Activated CD4-positive, alpha-beta T cell treated with anti-CD3 and anti-CD28 coated beads for 48 hours (primary cell): Measurements from ENCODE around the gene MAN1C1.

Experiments used
- DNase-seq: peaks from one replicate; pipeline ENCODE4 v3.0.0-alpha.2; 2020

The MAN1C1 gene

GRCh38 chr1:25616095-25616986 lies at the start of gene MAN1C1:
Gene MAN1C1 (plus strand): TSS chr1:25616791. CDS start chr1:25617798, 1,007 bp downstream.
- DNase-seq, result peak; percentile 75

- DNase-seq, result no peak
Measured at GRCh38 chr1:25567710-25568089, 48.9 kb upstream of the MAN1C1 start.

- DNase-seq, result no peak
Measured at GRCh38 chr1:25568090-25568833, 48.3 kb upstream of the MAN1C1 start.

- peak; percentile 37 for DNase-seq
Measured at GRCh38 chr1:25568834-25569596, 47.6 kb upstream of the MAN1C1 start.

GRCh38 chr1:25569597-25570396 lies 46.8 kb upstream of the MAN1C1 start:
- DNase-seq, result no peak

GRCh38 chr1:25570798-25571521 lies 45.6 kb upstream of the MAN1C1 start:
- no peak for DNase-seq

GRCh38 chr1:25571522-25571970 lies 45.0 kb upstream of the MAN1C1 start:
- DNase-seq, result no peak

- no peak for DNase-seq
Measured at GRCh38 chr1:25572107-25572506, 44.5 kb upstream of the MAN1C1 start.

GRCh38 chr1:25572708-25573590 lies 43.6 kb upstream of the MAN1C1 start:
- peak; percentile 74 for DNase-seq

GRCh38 chr1:25573591-25573930 lies 43.0 kb upstream of the MAN1C1 start:
- DNase-seq, result no peak

GRCh38 chr1:25573961-25574360 lies 42.6 kb upstream of the MAN1C1 start:
- DNase-seq, result no peak

- DNase-seq, result no peak
Measured at GRCh38 chr1:25575191-25575590, 41.4 kb upstream of the MAN1C1 start.

- no peak for DNase-seq
Measured at GRCh38 chr1:25576459-25577133, 40.0 kb upstream of the MAN1C1 start.

- DNase-seq, result no peak
Measured at GRCh38 chr1:25577134-25577920, 39.3 kb upstream of the MAN1C1 start.

- no peak for DNase-seq
Measured at GRCh38 chr1:25579292-25580252, 37.0 kb upstream of the MAN1C1 start.

GRCh38 chr1:25580927-25581326 lies 35.7 kb upstream of the MAN1C1 start:
- DNase-seq, result no peak

GRCh38 chr1:25581764-25582163 lies 34.8 kb upstream of the MAN1C1 start:
- no peak for DNase-seq
